Endothelial cell of hepatic sinusoid (primary cell): ENCODE measurements around the gene HS3ST3A1.
"Not testable (repeated sequence)": the region's sequence is repeated elsewhere in the genome, so short reads cannot be mapped to it uniquely, and the experiment has no call there.

Experiments
- in situ Hi-C: cut with HindIII; loops from 2 replicates; pipeline ENCODE4 v1.10.0; 2017; ENCODE audit warnings: low sequenced_read_pairs

HS3ST3A1 gene

GRCh38 chr17:13500947-13501346 is 100.8 kb downstream of the HS3ST3A1 start:
- in situ Hi-C loops, result no loop called here

- in situ Hi-C loops, result no loop called here
Observed at GRCh38 chr17:13498184-13498583, 103.5 kb downstream of the HS3ST3A1 start.

GRCh38 chr17:13496553-13497056 is 105.1 kb downstream of the HS3ST3A1 start:
- in situ Hi-C loops, result not testable (repeated sequence)

DNA sequence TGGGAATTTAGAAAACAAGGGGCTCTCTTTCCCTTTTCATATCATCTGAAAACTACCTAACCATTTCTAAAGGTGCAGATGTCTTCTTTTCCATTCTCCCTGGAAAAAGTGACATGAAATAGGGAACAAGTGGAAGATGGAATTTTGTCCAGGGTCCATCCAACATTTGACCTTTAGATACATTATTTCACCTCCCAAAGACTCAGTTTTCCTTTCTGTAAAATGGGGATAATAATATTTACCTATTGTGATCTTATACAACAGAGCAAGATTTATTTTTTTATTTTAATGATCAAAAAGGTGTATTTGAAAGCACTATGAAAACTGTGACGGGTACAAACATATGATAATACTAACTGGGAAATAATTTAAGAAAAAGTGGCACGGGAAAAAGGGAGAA is 106.3 kb downstream of the HS3ST3A1 start:
- in situ Hi-C loops, result no loop called here

DNA sequence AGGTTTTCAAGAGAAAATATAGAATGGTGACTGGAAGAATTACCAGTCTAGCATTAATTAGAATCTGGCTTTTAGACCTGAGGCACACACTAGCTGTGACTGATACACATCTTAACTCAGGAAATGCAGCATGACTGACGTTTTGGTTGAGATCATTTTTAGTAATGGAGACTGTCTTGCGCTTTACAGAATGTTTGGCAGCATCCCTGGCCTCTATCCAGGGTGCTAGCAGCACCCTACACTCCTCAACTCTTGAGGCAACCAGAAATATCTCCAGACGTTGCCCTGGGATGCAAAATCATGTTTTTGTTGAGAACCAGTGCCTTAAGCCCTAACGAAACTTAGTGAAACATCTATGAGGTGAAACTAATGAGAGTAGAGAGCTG is 109.0 kb downstream of the HS3ST3A1 start:
- in situ Hi-C loops, result no loop called here

DNA sequence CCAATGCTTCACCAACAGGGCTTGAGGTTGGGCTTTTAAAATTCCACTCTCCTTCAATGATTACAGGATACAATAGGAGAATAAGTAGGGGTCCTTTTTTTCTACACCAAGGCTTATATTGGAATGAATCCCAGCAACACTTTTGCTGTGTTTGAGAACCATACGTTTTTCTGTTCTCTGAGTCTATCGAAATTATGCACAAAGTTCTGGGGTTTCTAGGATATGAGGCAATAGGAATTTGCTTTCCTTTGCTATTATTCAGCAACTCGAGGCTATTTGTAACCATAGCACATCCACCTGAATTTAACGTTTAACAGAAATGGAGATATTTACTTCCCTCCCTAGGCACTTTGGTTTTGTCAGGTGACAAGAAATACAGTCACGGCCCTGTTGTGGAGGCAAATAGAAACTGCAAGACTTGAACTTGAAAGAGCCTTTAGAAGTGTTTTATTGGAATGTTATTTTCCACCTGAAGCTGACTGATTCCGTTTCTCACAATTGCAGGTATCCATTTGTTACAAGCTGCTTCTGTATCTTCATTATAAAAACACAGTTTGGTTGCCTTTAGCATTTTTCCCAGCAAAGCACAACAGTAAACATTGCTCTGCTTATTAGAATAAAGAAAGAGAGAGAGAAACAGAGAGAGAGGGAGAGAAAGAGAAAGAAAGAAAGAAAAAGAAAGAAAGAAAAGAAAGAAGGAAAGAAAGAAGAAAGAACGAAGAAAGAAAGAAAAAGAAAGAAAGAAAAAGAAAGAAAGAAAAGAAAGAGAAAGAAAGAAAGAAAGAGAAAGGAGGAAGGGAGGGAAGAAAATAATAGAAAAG is 109.6 kb downstream of the HS3ST3A1 start:
- in situ Hi-C loops, result no loop called here

DNA sequence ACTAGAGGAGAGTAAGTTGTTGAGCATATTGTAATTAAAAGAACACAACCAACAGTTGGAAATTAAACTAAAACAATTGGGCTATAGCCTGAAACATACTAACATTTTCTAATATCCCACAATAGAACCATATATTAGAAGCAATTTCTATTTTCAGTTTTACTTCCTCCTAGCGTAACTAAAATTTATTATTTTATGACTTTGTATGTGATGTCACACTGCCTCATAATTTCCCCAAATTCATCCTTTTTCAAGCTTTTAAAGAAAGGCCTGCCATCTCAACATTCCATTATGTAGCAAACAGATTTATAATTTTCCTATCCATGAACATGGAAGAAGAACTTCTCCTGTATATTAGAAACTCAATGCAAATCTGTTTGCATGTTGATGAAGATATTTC is 110.2 kb downstream of the HS3ST3A1 start:
- in situ Hi-C loops, result no loop called here

- in situ Hi-C loops, result no loop called here
Observed at GRCh38 chr17:13490906-13491482, 110.7 kb downstream of the HS3ST3A1 start.

DNA sequence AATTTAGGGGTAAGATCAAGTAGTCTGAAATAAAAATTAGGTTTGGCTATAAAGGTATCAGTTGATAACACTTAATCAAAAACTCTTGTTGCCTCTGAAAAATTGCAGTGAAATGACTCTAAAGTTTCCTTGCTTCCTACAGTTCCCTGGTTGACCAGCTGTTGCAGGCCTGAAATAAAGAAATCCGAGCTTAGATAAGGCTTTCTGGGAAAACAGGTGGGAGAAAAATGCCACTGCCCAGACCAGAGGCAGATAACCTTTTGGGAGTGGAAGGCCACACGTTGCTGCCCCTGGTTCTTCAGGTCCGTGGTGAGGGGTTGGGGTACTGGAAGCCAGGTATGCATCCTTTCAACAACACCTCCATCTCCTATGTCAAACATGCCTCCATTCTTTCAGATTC is 111.3 kb downstream of the HS3ST3A1 start:
- in situ Hi-C loops, result no loop called here

DNA sequence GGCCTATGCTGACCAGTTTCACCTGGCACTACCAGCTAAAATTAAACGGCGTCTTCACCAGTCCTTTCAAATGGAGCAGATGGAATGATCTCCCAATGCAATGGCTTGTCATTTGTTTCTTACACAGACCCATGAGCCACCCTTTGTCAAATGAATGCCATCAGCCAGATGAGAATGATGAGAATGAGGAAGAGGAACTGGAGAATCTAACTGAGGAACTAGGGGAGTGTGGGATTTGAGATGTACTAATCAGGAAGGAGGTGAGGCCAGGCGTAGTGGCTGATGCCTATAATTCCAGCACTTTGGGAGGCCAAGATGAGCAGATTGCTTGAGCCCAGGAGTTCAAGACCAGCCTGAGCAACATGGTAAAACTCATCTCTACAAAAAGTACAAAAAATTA is 116.4 kb downstream of the HS3ST3A1 start:
- in situ Hi-C loops, result no loop called here

GRCh38 chr17:13484020-13484419 is 117.7 kb downstream of the HS3ST3A1 start:
- in situ Hi-C loops, result no loop called here

GRCh38 chr17:13480877-13481276 is 120.9 kb downstream of the HS3ST3A1 start:
- in situ Hi-C loops, result no loop called here

DNA sequence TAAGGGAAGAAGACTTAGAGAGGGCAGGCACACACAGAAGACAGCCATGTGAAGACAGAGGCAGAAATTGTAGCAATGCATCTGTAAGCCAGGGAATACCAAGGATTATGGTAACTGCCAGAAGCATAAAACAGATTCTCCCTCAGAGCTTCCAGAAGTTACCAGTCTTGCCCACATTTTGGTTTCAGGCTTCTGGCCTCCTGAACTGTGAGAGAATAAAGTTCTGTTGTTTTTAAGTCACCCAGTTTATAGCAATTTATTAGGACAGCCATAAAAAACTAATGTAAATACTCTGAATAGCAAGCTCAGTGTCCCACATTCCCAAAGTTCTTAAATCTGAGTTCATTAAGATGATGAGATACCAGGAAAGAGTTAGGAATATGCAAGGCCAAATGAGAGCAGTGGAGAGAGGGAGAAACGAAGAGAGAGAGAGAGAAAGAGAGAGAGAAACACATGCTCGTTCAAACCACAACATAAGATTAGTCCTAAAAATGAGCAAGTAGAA is 123.4 kb downstream of the HS3ST3A1 start:
- in situ Hi-C loops, result no loop called here

DNA sequence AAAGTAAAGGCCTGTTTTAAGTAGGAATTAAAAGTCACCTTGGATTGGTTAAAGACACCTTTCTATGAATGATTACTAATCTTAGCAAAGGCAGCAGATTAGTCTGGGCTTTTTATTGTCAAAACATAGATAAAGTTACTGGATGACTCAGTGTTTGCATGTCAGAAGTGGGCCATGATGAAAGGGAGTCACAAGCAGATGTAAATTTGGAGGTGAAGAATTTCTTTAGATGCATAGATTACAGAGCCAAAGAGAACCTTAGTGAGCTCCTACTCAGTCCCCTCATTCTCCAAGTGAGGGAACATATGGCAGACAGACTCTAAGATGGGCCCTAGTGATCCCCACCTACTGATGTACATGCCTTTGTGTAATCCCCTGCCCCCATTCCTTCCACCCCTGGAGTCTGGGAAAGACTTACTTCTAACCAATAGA is 124.5 kb downstream of the HS3ST3A1 start:
- in situ Hi-C loops, result no loop called here

GRCh38 chr17:13476720-13477119 is 125.0 kb downstream of the HS3ST3A1 start:
- in situ Hi-C loops, result no loop called here

DNA sequence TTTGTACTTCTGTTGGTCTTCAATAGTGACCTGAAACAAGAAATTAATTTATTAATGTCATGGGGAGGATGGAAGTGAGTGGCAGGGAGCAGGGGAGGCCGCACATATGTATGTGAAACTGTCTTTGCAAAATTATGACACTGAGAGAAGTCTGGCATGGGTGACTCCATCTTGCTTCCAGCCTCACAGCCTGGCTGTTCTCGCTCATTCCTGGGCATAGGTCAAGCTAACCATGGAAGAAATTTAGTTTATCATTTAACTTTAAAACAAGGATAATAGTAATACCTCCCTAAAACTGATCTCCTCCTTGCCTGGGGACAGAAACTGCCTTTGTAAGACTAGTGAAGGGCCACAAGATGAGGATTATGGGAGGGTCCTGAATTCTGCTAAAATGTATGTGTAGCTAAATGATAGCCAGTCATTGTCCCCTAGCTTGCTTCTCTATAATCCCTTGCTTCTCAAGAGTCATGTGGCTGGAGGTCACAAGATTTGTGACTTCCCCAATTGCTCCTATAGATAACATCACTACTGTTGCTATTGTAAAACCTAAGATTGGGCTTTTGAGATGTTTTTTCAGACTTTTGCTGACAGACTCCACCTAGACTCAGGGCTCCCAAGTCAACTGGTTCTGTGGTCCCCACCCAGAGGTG is 126.0 kb downstream of the HS3ST3A1 start:
- in situ Hi-C loops, result no loop called here

GRCh38 chr17:13474073-13474800 is 127.5 kb downstream of the HS3ST3A1 start:
- in situ Hi-C loops, result no loop called here

DNA sequence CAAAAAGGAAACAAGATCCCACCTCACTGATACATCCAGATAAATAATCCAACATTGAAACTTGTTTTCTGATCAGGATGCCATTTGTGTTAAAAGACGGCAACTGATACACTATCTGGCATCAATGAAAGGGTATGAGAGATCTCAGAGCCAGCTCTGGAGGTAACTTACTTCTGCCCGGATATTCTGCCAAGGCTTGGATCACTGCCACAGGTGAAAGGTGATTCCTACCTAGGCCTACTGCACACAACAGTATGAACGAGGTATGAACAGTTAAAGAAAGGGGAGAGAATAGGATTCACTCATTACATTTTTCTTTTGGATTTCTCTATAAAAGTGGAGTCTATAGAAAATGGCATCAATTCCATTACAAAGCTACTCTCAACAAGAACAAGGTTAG is 136.1 kb downstream of the HS3ST3A1 start:
- in situ Hi-C loops, result no loop called here

- in situ Hi-C loops, result no loop called here
Observed at GRCh38 chr17:13462673-13463124, 139.0 kb downstream of the HS3ST3A1 start.

DNA sequence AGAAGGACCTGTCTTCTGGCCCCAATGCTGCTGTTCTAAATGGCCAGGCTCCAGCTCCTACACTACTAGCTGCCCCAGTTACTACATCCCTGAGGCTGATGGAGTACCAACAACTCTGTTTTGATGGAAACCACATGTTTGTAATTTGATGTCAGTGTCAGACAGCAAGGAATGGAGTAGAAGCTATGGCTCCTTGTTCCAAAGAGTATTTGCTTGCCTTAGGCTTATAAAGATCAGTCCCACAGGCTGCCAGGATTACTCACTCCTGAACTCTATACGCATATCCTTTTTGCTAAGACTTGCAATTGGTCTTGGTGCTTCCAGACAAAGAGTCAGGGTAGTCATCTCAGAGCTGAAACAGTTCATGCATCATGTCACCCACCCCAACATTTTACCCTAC is 139.6 kb downstream of the HS3ST3A1 start:
- in situ Hi-C loops, result no loop called here
